IMR-90 (cell line): ENCODE data around the gene DONSON. TPM values are rescaled to one million over a fixed set of nuclear protein-coding genes. Genes with fewer than 3 reads are reported as not detected.

ENCODE experiments used
- ATAC-seq: fragments of 200-7000 bp; cut with Tn5 transposase; 2 replicates; pipeline ENCODE4 v1.9.1; 2020; ENCODE audit warnings: low read depth, mild to moderate bottlenecking, moderate library complexity
- BruUV-seq: library from RNA; stranded (reverse); fragments of 400-500 nt; replicated peaks from 2 replicates; lab custom pipeline; 2021; lab: Mats Ljungman, UMichigan
- CTCF ChIA-PET: fragments of 300-600 bp; formaldehyde crosslinking; extraction: SDS; loops from one replicate; lab custom pipeline; 2021; ENCODE audit warnings: antibody characterized with exemption; lab: Yijun Ruan, JAX
- POLR2A ChIA-PET: fragments of 300-600 bp; sonication (Branson Sonifier 250); formaldehyde crosslinking; loops from one replicate; lab custom pipeline; 2022; ENCODE audit warnings: antibody characterized with exemption; ENCODE audit not compliant: unreplicated experiment; lab: Charles Lee
- DNase-seq: peaks from one replicate; pipeline ENCODE4 v3.0.0; 2013
- H2AFZ ChIP-seq: replicated peaks from 2 replicates; pipeline ENCODE3; 2013; ENCODE audit warnings: low read length, mild to moderate bottlenecking; ENCODE audit not compliant: poor library complexity
- H2AK5ac ChIP-seq: 2 replicates; pipeline ENCODE4 v1.6.1; 2013; ENCODE audit warnings: low read depth, low read length, inconsistent platforms
- H2AK9ac ChIP-seq: replicated peaks from 2 replicates; pipeline ENCODE3; 2013; ENCODE audit warnings: mild to moderate bottlenecking, low read depth, low read length, moderate library complexity; ENCODE audit not compliant: poor library complexity
- H2BK120ac ChIP-seq: 2 replicates; pipeline ENCODE4 v1.6.1; 2013; ENCODE audit warnings: low read depth, low read length, inconsistent platforms
- H2BK15ac ChIP-seq: 3 replicates; pipeline ENCODE4 v1.6.1; 2013; ENCODE audit warnings: low read depth, low read length, inconsistent platforms
- H2BK20ac ChIP-seq: 2 replicates; pipeline ENCODE4 v1.6.1; 2013; ENCODE audit warnings: low read depth, mild to moderate bottlenecking, inconsistent platforms, low read length, moderate library complexity
- H2BK5ac ChIP-seq: 2 replicates; pipeline ENCODE4 v1.6.1; 2013; ENCODE audit warnings: mild to moderate bottlenecking, low read depth, low read length, inconsistent platforms; ENCODE audit not compliant: poor library complexity, severe bottlenecking
- H3K14ac ChIP-seq: replicated peaks from 2 replicates; pipeline ENCODE4 v1.6.1; 2013; ENCODE audit warnings: low read depth, low read length, inconsistent platforms
- H3K18ac ChIP-seq: 2 replicates; pipeline ENCODE4 v1.6.1; 2013; ENCODE audit warnings: low read depth, low read length, control low read depth
- H3K23ac ChIP-seq: 2 replicates; pipeline ENCODE4 v1.6.1; 2013; ENCODE audit warnings: low read depth, low read length, inconsistent platforms
- H3K27ac ChIP-seq: 2 replicates; pipeline ENCODE4 v1.5.1; 2013; ENCODE audit warnings: mild to moderate bottlenecking, control low read depth, low read length; ENCODE audit not compliant: insufficient read depth
- H3K27me3 ChIP-seq: 2 replicates; pipeline ENCODE4 v1.6.1; 2013; ENCODE audit warnings: low read length; ENCODE audit not compliant: control insufficient read depth, insufficient read depth
- H3K36me3 ChIP-seq: 2 replicates; pipeline ENCODE4 v1.6.1; 2013; ENCODE audit warnings: low read length, mixed read lengths; ENCODE audit not compliant: control insufficient read depth, insufficient read depth
- H3K4ac ChIP-seq: 2 replicates; pipeline ENCODE4 v1.6.1; 2013; ENCODE audit warnings: low read depth, low read length, inconsistent platforms
- H3K4me1 ChIP-seq: 2 replicates; pipeline ENCODE4 v1.6.1; 2013; ENCODE audit warnings: low read length, mixed read lengths; ENCODE audit not compliant: control insufficient read depth, insufficient read depth
- H3K4me2 ChIP-seq: 2 replicates; pipeline ENCODE4 v1.6.1; 2013; ENCODE audit warnings: low read depth, mild to moderate bottlenecking, control low read depth, low read length, moderate library complexity
- H3K4me3 ChIP-seq: 2 replicates; pipeline ENCODE4 v1.5.1; 2013; ENCODE audit warnings: low read depth, mild to moderate bottlenecking, control low read depth, low read length, moderate library complexity; ENCODE audit not compliant: insufficient read depth
- H3K56ac ChIP-seq: 2 replicates; pipeline ENCODE4 v1.6.1; 2013; ENCODE audit warnings: low read length, inconsistent platforms; ENCODE audit not compliant: insufficient read depth; ENCODE audit errors: extremely low read depth
- H3K79me1 ChIP-seq, 2 experiments: 2 replicates each; pipeline ENCODE4 v1.6.1; 2013; ENCODE audit warnings: low read length in 2 of 2, inconsistent platforms in 1 of 2, low read depth in 1 of 2
- H3K9ac ChIP-seq: 2 replicates; pipeline ENCODE4 v1.6.1; 2013; ENCODE audit warnings: low read depth, low read length, control low read depth
- H3K9me1 ChIP-seq: 2 replicates; pipeline ENCODE4 v1.6.1; 2013; ENCODE audit warnings: low read length, inconsistent platforms; ENCODE audit not compliant: insufficient read depth
- H3K9me3 ChIP-seq: 2 replicates; pipeline ENCODE4 v1.6.1; 2013; ENCODE audit warnings: low read length; ENCODE audit not compliant: control insufficient read depth, insufficient read depth
- H4K20me1 ChIP-seq: 2 replicates; pipeline ENCODE4 v1.6.1; 2013; ENCODE audit warnings: low read length, inconsistent platforms; ENCODE audit not compliant: insufficient read depth
- H4K5ac ChIP-seq: 2 replicates; pipeline ENCODE4 v1.6.1; 2013; ENCODE audit warnings: mild to moderate bottlenecking, low read depth, low read length, control low read depth
- H4K8ac ChIP-seq, 2 experiments: 2 replicates each; pipeline ENCODE4 v1.6.1; 2013; ENCODE audit warnings: low read depth in 2 of 2, low read length in 2 of 2, control low read depth in 1 of 2, inconsistent platforms in 1 of 2
- H4K91ac ChIP-seq: 2 replicates; pipeline ENCODE4 v1.6.1; 2013; ENCODE audit warnings: low read depth, low read length, inconsistent platforms; ENCODE audit not compliant: insufficient read depth
- CEBPB ChIP-seq: IDR thresholded peaks from 2 replicates; pipeline ENCODE4 v1.6.1; 2012; ENCODE audit warnings: low read depth, low read length, improper control_type of control experiment
- FOS ChIP-seq: fragments of 150-350 bp; IDR thresholded peaks from 2 replicates; pipeline ENCODE4 v1.6.1; 2016; ENCODE audit warnings: low read depth, low read length
- MAZ ChIP-seq: IDR thresholded peaks from 2 replicates; pipeline ENCODE4 v1.6.1; 2012; ENCODE audit warnings: low read depth, mild to moderate bottlenecking, low read length, improper control_type of control experiment, moderate library complexity, borderline replicate concordance
- NFE2L2 ChIP-seq: fragments of 150-350 bp; IDR thresholded peaks from 2 replicates; pipeline ENCODE4 v1.6.1; 2016; ENCODE audit warnings: low read depth, mild to moderate bottlenecking, low read length
- POLR2A ChIP-seq: IDR thresholded peaks from 2 replicates; pipeline ENCODE4 v1.6.1; 2012; ENCODE audit warnings: mild to moderate bottlenecking, low read depth, low read length
- RAD21 ChIP-seq: IDR thresholded peaks from 2 replicates; pipeline ENCODE4 v1.6.1; 2012; ENCODE audit warnings: low read length, improper control_type of control experiment
- RFX5 ChIP-seq: IDR thresholded peaks from 2 replicates; pipeline ENCODE4 v1.8.0; 2012; ENCODE audit warnings: low read depth, mild to moderate bottlenecking, low read length, moderate library complexity
- SMC3 ChIP-seq: fragments of 150-350 bp; IDR thresholded peaks from 2 replicates; pipeline ENCODE4 v1.6.1; 2016; ENCODE audit warnings: low read depth, mild to moderate bottlenecking, antibody characterized with exemption, low read length, moderate library complexity
- USF2 ChIP-seq: fragments of 150-350 bp; IDR thresholded peaks from 2 replicates; pipeline ENCODE4 v1.6.1; 2017; ENCODE audit warnings: mild to moderate bottlenecking, antibody characterized with exemption, low read length, low read depth
- WGBS, 2 experiments: methylation state at CpG; one replicate each; pipeline versions ENCODE4 v1.1.5 to v1.1.7; 2013; ENCODE audit warnings: missing lambda C conversion rate in 2 of 2; ENCODE audit not compliant: insufficient read length in 1 of 2; ENCODE audit errors: extremely low coverage in 2 of 2; 5-methylcytosine and 5-hydroxymethylcytosine counted together
- dilution Hi-C: fragments of 300-500 bp; cut with HindIII; formaldehyde crosslinking; loops from one replicate; pipeline ENCODE4 v1.14.3; 2018; ENCODE audit warnings: low sequenced_read_pairs; ENCODE audit not compliant: unreplicated experiment
- in situ Hi-C: fragments of 300-500 bp; cut with MboI; formaldehyde crosslinking; loops from 3 replicates; pipeline ENCODE4 v1.14.3; 2019; ENCODE audit warnings: low sequenced_read_pairs, inconsistent platforms, mixed read lengths
- intact Hi-C: fragments of 100-400 bp; cut with micrococcal nuclease; formaldehyde crosslinking; loops from 2 replicates; pipeline ENCODE4 v1.10.0; 2022
- polyA plus RNA-seq, 3 experiments: library from polyadenylated mRNA; depleted of rRNA; stranded (reverse); fragments of >200 nt; gene quantifications; 2 replicates each; pipeline ENCODE4 v1.2.3, GENCODE V29; 2012; ENCODE audit warnings: low replicate concordance in 1 of 3
- total RNA-seq: library from RNA; depleted of rRNA; stranded (reverse); fragments of >200 nt; gene quantifications from 2 replicates; pipeline ENCODE4 v1.2.3, GENCODE V29; 2012
- TF ChIP-seq, protein P1 (sequence below): conservative IDR thresholded peaks from 2 replicates; pipeline ENCODE4 v1.5.1; 2012; ENCODE audit warnings: mild to moderate bottlenecking, low read depth, low read length, improper control_type of control experiment

Gene DONSON
- total and polyA plus RNA-seq, 2 of the 4 experiments (the other 2 are of a cell fraction) = 14.3 to 16.6 TPM

DNA sequence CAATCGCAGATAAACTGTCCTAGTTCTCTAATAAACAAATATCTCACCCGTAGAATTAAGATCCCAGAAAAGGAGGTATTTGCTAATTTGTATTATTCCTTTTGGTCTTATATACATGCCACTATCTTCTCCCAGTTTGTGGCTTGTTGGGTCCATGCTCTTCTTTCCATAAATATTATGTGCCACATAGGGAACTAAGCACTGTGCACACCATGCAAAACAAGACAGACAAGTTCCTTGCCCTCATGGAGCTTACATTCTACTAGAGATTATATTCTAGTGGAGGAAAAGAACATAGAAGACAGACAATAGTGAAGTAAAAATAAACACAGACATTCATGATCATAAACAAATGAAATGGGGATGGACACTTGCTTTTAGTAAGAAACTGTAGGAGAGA lies 51.3 kb downstream of the DONSON start:
- Histone ChIP-seq H3K9ac (no peak overlapping the region), H2BK20ac (no peak overlapping the region), H4K8ac (no peak overlapping the region), H2BK120ac (no peak overlapping the region), H2AK9ac (no peak overlapping the region), H3K79me1 (peaks cover 8 to 54% of the 10 kb centered on the region in 2 experiments; a peak in 3 of 4 replicates), H3K23ac (no peak overlapping the region), H3K4me1 (no peaks in the 10 kb centered on the region), H3K27me3 (no peaks in the 10 kb centered on the region), H2AK5ac (no peak overlapping the region), H3K9me3 (no peaks in the 10 kb centered on the region), H3K14ac (no peak overlapping the region), H4K5ac (no peak overlapping the region), H4K20me1 (no peaks in the 10 kb centered on the region), H3K36me3 (peaks cover 27% of the 10 kb centered on the region), H3K9me1 (no peaks in the 10 kb centered on the region), H2BK5ac (no peak overlapping the region), H3K18ac (no peak overlapping the region), H4K91ac (no peak overlapping the region), H3K56ac (no peak overlapping the region), H3K4ac (no peak overlapping the region), H3K4me2 (no peak overlapping the region), H3K4me3 (no peak overlapping the region), H2BK15ac (no peak overlapping the region), H2AFZ (no peak overlapping the region), H3K27ac (no peak overlapping the region)
- DNase-seq (no peak), ATAC-seq (no peak)
- intact Hi-C loops (no loop called here), in situ Hi-C loops (no loop called here), dilution Hi-C loops (no loop called here)
- POLR2A ChIA-PET = no interaction called here
- no TSS peak for BruUV-seq
- CTCF ChIA-PET = no interaction called here
- no CpG with 5 or more reads among the region's 2 CpGs for WGBS, 2 experiments
- TF ChIP-seq FOS (no peak), NFE2L2 (no peak), POLR2A (no peak), RAD21 (no peak), RFX5 (no peak), CEBPB (no peak), USF2 (no peak), SMC3 (no peak), MAZ (no peak)
- TF ChIP-seq, protein P1, sequence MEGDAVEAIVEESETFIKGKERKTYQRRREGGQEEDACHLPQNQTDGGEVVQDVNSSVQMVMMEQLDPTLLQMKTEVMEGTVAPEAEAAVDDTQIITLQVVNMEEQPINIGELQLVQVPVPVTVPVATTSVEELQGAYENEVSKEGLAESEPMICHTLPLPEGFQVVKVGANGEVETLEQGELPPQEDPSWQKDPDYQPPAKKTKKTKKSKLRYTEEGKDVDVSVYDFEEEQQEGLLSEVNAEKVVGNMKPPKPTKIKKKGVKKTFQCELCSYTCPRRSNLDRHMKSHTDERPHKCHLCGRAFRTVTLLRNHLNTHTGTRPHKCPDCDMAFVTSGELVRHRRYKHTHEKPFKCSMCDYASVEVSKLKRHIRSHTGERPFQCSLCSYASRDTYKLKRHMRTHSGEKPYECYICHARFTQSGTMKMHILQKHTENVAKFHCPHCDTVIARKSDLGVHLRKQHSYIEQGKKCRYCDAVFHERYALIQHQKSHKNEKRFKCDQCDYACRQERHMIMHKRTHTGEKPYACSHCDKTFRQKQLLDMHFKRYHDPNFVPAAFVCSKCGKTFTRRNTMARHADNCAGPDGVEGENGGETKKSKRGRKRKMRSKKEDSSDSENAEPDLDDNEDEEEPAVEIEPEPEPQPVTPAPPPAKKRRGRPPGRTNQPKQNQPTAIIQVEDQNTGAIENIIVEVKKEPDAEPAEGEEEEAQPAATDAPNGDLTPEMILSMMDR = no peak
